ENCODE data around the gene USP31. TPM values are rescaled to one million over a fixed set of nuclear protein-coding genes. Genes with fewer than 3 reads are reported as not detected.

The USP31 gene
- total and polyA plus RNA-seq, 2 of the 13 experiments (the other 11 are each of a cell fraction or from before 2014, with no cell fraction given), result 22.5 to 23.3 TPM

- TF ChIP-seq ZNF503 (CRISPR knock-in tag; IDR thresholded peaks at IDR 0.05) (no peak), ZNF609 (CRISPR knock-in tag; IDR thresholded peaks at IDR 0.05; ENCODE audit: borderline replicate concordance) (no peak), DR1 (CRISPR knock-in tag; IDR thresholded peaks at IDR 0.05) (no peak), FOXA3 (CRISPR knock-in tag; IDR thresholded peaks at IDR 0.05) (no peak), DNMT3B (CRISPR knock-in tag; conservative IDR thresholded peaks at IDR 0.05) (no peak), ZKSCAN5 (CRISPR knock-in tag; IDR thresholded peaks at IDR 0.05) (no peak), ZBTB43 (CRISPR knock-in tag; conservative IDR thresholded peaks at IDR 0.05) (no peak), DRAP1 (CRISPR knock-in tag; IDR thresholded peaks at IDR 0.05) (no peak), FLYWCH1 (CRISPR knock-in tag; IDR thresholded peaks at IDR 0.05) (no peak)
Observed at GRCh38 chr16:23160574-23160973, 11.3 kb upstream of the USP31 start (continued).

Measured in HepG2 (cell line).